Endothelial cell of umbilical vein (primary cell): ENCODE results near the gene PHTF1. TPM values are rescaled to one million over a fixed set of nuclear protein-coding genes. Genes with fewer than 3 reads are reported as not detected.
"Not testable (repeated sequence)": the region's sequence is repeated elsewhere in the genome, so short reads cannot be mapped to it uniquely, and the experiment has no call there.

Experiments used
- BruUV-seq: library from RNA; stranded (reverse); fragments of 400-500 nt; replicated peaks from 2 replicates; lab custom pipeline; 2021; lab: Mats Ljungman, UMichigan
- CTCF ChIA-PET: fragments of 300-600, 350-600 bp; sonication (Branson Sonifier 250); formaldehyde crosslinking; loops from one replicate; lab custom pipeline; 2021; ENCODE audit warnings: antibody characterized with exemption, inconsistent platforms; lab: Charles Lee
- POLR2A ChIA-PET: fragments of 300-600, 350-600 bp; sonication (Branson Sonifier 250); formaldehyde crosslinking; loops from one replicate; lab custom pipeline; 2021; ENCODE audit warnings: antibody characterized with exemption, inconsistent platforms; lab: Charles Lee
- DNase-seq: peaks from one replicate; pipeline ENCODE4 v3.0.0-alpha.2; 2011; ENCODE audit warnings: low read depth, low spot score
- FAIRE-seq: peaks from 2 replicates; lab custom pipeline; 2011; peaks lifted over from hg19 to GRCh38; lab: Jason Lieb, UNC
- H2AFZ ChIP-seq: 2 replicates; pipeline ENCODE4 v1.6.0; 2012; ENCODE audit warnings: low read depth, low read length, control low read depth, inconsistent platforms
- H3K27ac ChIP-seq: 2 replicates; pipeline ENCODE4 v1.5.1; 2011; ENCODE audit warnings: low read depth, mild to moderate bottlenecking, control low read depth, low read length, moderate library complexity; ENCODE audit not compliant: insufficient read depth
- H3K27me3 ChIP-seq, 2 experiments: 2 replicates each; pipeline versions ENCODE4 v1.6.0 to v1.6.1; 2011; ENCODE audit warnings: low read length in 2 of 2, mixed read lengths in 1 of 2; ENCODE audit not compliant: control insufficient read depth in 2 of 2, insufficient read depth in 2 of 2
- H3K36me3 ChIP-seq, 2 experiments: 2 replicates in 1 of 2; 3 replicates in 1 of 2; pipeline ENCODE4 v1.5.1; 2011; ENCODE audit warnings: low read length in 2 of 2, mild to moderate bottlenecking in 1 of 2, moderate library complexity in 1 of 2; ENCODE audit not compliant: control insufficient read depth in 2 of 2, insufficient read depth in 2 of 2; ENCODE audit errors: extremely low read depth in 1 of 2
- H3K4me1 ChIP-seq: 3 replicates; pipeline ENCODE4 v1.5.1; 2011; ENCODE audit warnings: mild to moderate bottlenecking, low read length; ENCODE audit not compliant: control insufficient read depth, insufficient read depth; ENCODE audit errors: extremely low read depth
- H3K4me2 ChIP-seq: 2 replicates; pipeline ENCODE4 v1.6.1; 2011; ENCODE audit warnings: low read length, control low read depth, mixed read lengths; ENCODE audit not compliant: insufficient read depth
- H3K4me3 ChIP-seq, 3 experiments: fragments of 200-600 bp in 1 of 3; sonication (generic), shearing (Covaris generic) in 1 of 3; replicated peaks in 1 of 3; 2 replicates each; pipeline ENCODE4 v1.5.1; 2011 to 2016; ENCODE audit warnings: control low read depth in 3 of 3, low read length in 3 of 3, mild to moderate bottlenecking in 2 of 3, inconsistent platforms in 1 of 3, low read depth in 1 of 3, moderate library complexity in 1 of 3; ENCODE audit not compliant: insufficient read depth in 1 of 3
- H3K79me2 ChIP-seq: 2 replicates; pipeline ENCODE4 v1.6.0; 2012; ENCODE audit warnings: low read length, inconsistent platforms; ENCODE audit not compliant: control insufficient read depth, insufficient read depth
- H3K9ac ChIP-seq: replicated peaks from 2 replicates; pipeline ENCODE3; 2011; ENCODE audit warnings: low read length, control low read depth; ENCODE audit not compliant: insufficient read depth; ENCODE audit errors: extremely low read depth
- H3K9me1 ChIP-seq: replicated peaks from 3 replicates; pipeline ENCODE4 v1.6.0; 2011; ENCODE audit warnings: mild to moderate bottlenecking, low read length; ENCODE audit not compliant: control insufficient read depth, insufficient read depth; ENCODE audit errors: extremely low read depth
- H3K9me3 ChIP-seq: replicated peaks from 2 replicates; pipeline ENCODE4 v1.5.1; 2012; ENCODE audit warnings: low read length, inconsistent platforms; ENCODE audit not compliant: control insufficient read depth, insufficient read depth
- H4K20me1 ChIP-seq: replicated peaks from 2 replicates; pipeline ENCODE3; 2011; ENCODE audit warnings: mild to moderate bottlenecking, low read length; ENCODE audit not compliant: control insufficient read depth, insufficient read depth; ENCODE audit errors: extremely low read depth
- EZH2 ChIP-seq: IDR thresholded peaks from 2 replicates; pipeline ENCODE4 v1.6.1; 2012; ENCODE audit warnings: borderline replicate concordance, low read depth, mild to moderate bottlenecking, moderate library complexity, low read length, inconsistent platforms; ENCODE audit not compliant: severe bottlenecking
- FOS ChIP-seq: IDR thresholded peaks from 2 replicates; pipeline ENCODE4 v1.6.1; 2011; ENCODE audit warnings: mild to moderate bottlenecking, low read length, moderate library complexity, borderline replicate concordance; ENCODE audit not compliant: insufficient read depth
- JUN ChIP-seq: IDR thresholded peaks from 2 replicates; pipeline ENCODE4 v1.6.1; 2011; ENCODE audit warnings: borderline replicate concordance, low read depth; ENCODE audit not compliant: insufficient read length, insufficient read depth
- MYC ChIP-seq: IDR thresholded peaks from one replicate; pipeline ENCODE4 v1.6.1; 2011; ENCODE audit warnings: mild to moderate bottlenecking, low read depth, low read length
- POLR2A ChIP-seq: IDR thresholded peaks from 2 replicates; pipeline ENCODE4 v1.6.1; 2012; ENCODE audit warnings: low read depth, mild to moderate bottlenecking, control low read depth, low read length
- POLR2AphosphoS5 ChIP-seq: IDR thresholded peaks from 2 replicates; pipeline ENCODE4 v1.6.1; 2012; ENCODE audit warnings: low read depth, mild to moderate bottlenecking, control low read depth, low read length, moderate library complexity; ENCODE audit not compliant: insufficient read depth
- dilution Hi-C: fragments of 300-500 bp; cut with MboI; formaldehyde crosslinking; loops from one replicate; pipeline ENCODE4 v1.15.0; 2019; ENCODE audit warnings: low sequenced_read_pairs; ENCODE audit not compliant: extremely low pct_ligation_motif_present
- intact Hi-C: fragments of 100-400 bp; cut with micrococcal nuclease; formaldehyde crosslinking; loops from one replicate; pipeline ENCODE4 v1.10.0; 2022
- polyA plus RNA-seq, 4 experiments: library from polyadenylated mRNA; depleted of rRNA in 3 of 4; stranded (reverse) in 3 of 4; unstranded in 1 of 4; fragments of >200 nt; gene quantifications; 2 replicates each; pipeline versions ENCODE4 v1.2.1 to v1.2.3, GENCODE V29; 2011 to 2012; ENCODE audit warnings: missing spikeins in 1 of 4
- total RNA-seq: library from RNA; stranded (reverse); gene quantifications from 2 replicates; pipeline ENCODE4 v1.2.3, GENCODE V29; 2021
- TF ChIP-seq, protein P1 (sequence below): IDR thresholded peaks from 2 replicates; pipeline ENCODE4 v1.6.1; 2011; ENCODE audit not compliant: insufficient read depth, insufficient read length
- TF ChIP-seq, protein P2 (sequence below), 2 donors: IDR thresholded peaks; 1 replicate in 1 of 2; 2 replicates in 1 of 2; pipeline ENCODE4 v1.5.1; 2011; ENCODE audit warnings: low read length in 2 of 2, mild to moderate bottlenecking in 2 of 2, moderate library complexity in 2 of 2, control low read depth in 1 of 2, inconsistent platforms in 1 of 2, low read depth in 1 of 2; ENCODE audit not compliant: insufficient read depth in 1 of 2; ENCODE audit errors: extremely low read depth in 1 of 2

Gene PHTF1
- total and polyA plus RNA-seq, 2 donors (not counting 3 experiments of a cell fraction or from before 2014, with no cell fraction given), result 26.3 to 62.6 TPM

DNA sequence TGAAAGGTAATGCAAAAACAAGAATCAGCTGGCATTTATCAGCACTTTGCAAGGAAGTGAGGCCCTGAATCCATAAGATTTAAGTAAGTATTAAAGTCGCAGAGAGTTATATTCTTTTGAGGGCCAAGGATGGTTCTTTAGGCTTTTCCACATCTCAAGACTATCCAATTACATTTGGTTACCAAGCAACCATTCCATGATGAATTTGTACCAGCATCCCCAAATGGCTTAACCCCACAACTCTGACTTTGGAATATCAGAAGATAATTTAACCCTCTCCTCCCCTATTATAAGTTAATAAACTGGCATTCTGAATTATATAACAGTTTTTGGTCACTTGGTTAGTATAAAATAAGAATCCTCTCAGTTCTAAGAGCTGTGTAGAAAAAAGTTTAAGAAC, 2.8 kb downstream of the PHTF1 start:
- TF ChIP-seq EZH2, result no peak
- TF ChIP-seq, protein P1, sequence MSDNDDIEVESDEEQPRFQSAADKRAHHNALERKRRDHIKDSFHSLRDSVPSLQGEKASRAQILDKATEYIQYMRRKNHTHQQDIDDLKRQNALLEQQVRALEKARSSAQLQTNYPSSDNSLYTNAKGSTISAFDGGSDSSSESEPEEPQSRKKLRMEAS, result no peak
- TF ChIP-seq MYC, result no peak
- TF ChIP-seq JUN, result no peak
- TF ChIP-seq, protein P2, sequence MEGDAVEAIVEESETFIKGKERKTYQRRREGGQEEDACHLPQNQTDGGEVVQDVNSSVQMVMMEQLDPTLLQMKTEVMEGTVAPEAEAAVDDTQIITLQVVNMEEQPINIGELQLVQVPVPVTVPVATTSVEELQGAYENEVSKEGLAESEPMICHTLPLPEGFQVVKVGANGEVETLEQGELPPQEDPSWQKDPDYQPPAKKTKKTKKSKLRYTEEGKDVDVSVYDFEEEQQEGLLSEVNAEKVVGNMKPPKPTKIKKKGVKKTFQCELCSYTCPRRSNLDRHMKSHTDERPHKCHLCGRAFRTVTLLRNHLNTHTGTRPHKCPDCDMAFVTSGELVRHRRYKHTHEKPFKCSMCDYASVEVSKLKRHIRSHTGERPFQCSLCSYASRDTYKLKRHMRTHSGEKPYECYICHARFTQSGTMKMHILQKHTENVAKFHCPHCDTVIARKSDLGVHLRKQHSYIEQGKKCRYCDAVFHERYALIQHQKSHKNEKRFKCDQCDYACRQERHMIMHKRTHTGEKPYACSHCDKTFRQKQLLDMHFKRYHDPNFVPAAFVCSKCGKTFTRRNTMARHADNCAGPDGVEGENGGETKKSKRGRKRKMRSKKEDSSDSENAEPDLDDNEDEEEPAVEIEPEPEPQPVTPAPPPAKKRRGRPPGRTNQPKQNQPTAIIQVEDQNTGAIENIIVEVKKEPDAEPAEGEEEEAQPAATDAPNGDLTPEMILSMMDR (IDR thresholded peaks at IDR 0.05; ENCODE audit: extremely low read depth in 1 of 2, insufficient read depth in 1 of 2, low read depth in 1 of 2, low read length in 2 of 2), result no peak
- no peak for TF ChIP-seq POLR2AphosphoS5
- TF ChIP-seq FOS, result no peak
- no peak for TF ChIP-seq POLR2A
- Histone ChIP-seq H3K4me2 (peak overlapping the region; percentile 52), H3K4me1 (peaks cover 22% of the 10 kb centered on the region), H3K9me1 (no peaks in the 10 kb centered on the region), H2AFZ (no peak overlapping the region), H4K20me1 (peaks cover 2% of the 10 kb centered on the region), H3K27me3 (no peaks in the 10 kb centered on the region), H3K4me3 (no peak overlapping the region), H3K27ac (no peak overlapping the region), H3K79me2 (peaks cover 43% of the 10 kb centered on the region), H3K9ac (no peak overlapping the region), H3K36me3 (peaks cover 0 to 6% of the 10 kb centered on the region in 2 experiments), H3K9me3 (no peaks in the 10 kb centered on the region)
- intact Hi-C loops (loop anchor here (5.0 kb wide), 2 partner anchors 191 to 1049 kb away; partner anchors contain the start of gene RHOC), dilution Hi-C loops (no loop called here)
- DNase-seq, result no peak
- POLR2A ChIA-PET, result no interaction called here
- no peak for FAIRE-seq
- CTCF ChIA-PET, result interaction anchor here (1.0 kb wide), 1 partner anchor 35 kb away, joined by 3 read pairs; no protein-coding TSS in a partner anchor
- BruUV-seq, result no TSS peak

DNA sequence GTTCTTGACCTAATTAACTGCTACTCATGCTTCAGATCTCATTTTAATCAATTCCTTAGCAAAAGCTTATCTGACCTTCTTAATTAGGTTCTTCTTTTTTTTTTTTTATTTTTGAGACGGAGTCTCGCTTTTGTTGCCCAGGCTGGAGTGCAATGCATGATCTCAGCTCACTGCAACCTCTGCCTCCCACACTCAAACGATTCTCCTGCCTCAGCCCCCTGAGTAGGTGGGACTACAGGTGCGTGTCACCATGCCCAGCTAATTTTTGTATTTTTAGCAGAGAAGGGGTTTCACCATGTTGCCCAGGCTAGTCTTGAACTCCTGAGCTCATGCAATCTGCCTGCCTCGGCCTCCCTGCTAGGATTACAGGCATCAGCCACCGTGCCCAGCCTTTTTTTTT, 6.0 kb downstream of the PHTF1 start:
- H3K27ac ChIP-seq, H3K27me3 ChIP-seq, H3K4me3 ChIP-seq, H3K4me2 ChIP-seq, H4K20me1 ChIP-seq, BruUV-seq, dilution Hi-C loops, FAIRE-seq, intact Hi-C loops, DNase-seq, H3K9me3 ChIP-seq, H3K9ac ChIP-seq, POLR2A ChIA-PET, H2AFZ ChIP-seq, H3K9me1 ChIP-seq, CTCF ChIA-PET: not testable (repeated sequence)
- peaks cover 2 to 11% of the 10 kb centered on the region in 2 experiments for H3K36me3 ChIP-seq
- peaks cover 14% of the 10 kb centered on the region for H3K4me1 ChIP-seq
- peaks cover 39% of the 10 kb centered on the region for H3K79me2 ChIP-seq
